ENCODE data around the gene MYOF. TPM values are rescaled to one million over a fixed set of nuclear protein-coding genes. Genes with fewer than 3 reads are reported as not detected.

The MYOF gene
- total RNA-seq, 4 donors from 2014 or later, result 4.1 to 10.3 (median 6.3) TPM

DNA sequence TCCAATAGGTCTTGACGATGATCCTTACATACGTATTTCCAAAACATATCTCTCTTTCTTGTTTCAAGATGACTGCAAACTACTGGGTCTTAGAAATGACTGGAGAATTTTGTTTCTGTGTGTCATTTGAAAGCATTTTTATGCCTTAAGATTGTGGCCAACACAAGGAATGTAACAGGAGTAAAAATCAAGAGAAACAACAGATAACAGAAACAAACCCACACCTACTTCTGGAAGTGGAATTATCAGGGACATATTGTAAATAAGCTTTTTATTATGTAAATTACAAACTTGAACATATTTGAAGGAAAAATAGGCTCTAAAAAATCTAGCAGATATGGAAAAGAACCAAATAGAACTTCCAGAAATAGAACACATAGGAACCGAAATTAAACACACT is 212.9 kb downstream of the MYOF start:
- Histone ChIP-seq H3K9me3 (no peaks in the 10 kb centered on the region), H3K27me3 (no peaks in the 10 kb centered on the region), H3K36me3 (no peaks in the 10 kb centered on the region), H3K27ac (no peak overlapping the region), H3K4me3 (no peak overlapping the region), H3K4me1 (no peaks in the 10 kb centered on the region)
- in situ Hi-C loops (cut with MboI; ENCODE audit: low sequenced_read_pairs in 4 of 4), result no loop called here
- intact Hi-C loops (cut with DNase I; ENCODE audit: low total_unique reads), result no loop called here
- DNase-seq (no peak), ATAC-seq (no peak)
- TF ChIP-seq, protein P1, sequence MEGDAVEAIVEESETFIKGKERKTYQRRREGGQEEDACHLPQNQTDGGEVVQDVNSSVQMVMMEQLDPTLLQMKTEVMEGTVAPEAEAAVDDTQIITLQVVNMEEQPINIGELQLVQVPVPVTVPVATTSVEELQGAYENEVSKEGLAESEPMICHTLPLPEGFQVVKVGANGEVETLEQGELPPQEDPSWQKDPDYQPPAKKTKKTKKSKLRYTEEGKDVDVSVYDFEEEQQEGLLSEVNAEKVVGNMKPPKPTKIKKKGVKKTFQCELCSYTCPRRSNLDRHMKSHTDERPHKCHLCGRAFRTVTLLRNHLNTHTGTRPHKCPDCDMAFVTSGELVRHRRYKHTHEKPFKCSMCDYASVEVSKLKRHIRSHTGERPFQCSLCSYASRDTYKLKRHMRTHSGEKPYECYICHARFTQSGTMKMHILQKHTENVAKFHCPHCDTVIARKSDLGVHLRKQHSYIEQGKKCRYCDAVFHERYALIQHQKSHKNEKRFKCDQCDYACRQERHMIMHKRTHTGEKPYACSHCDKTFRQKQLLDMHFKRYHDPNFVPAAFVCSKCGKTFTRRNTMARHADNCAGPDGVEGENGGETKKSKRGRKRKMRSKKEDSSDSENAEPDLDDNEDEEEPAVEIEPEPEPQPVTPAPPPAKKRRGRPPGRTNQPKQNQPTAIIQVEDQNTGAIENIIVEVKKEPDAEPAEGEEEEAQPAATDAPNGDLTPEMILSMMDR (IDR thresholded peaks at IDR 0.05 in 4 of 5, conservative IDR thresholded peaks at IDR 0.05 in 1 of 5), result no peak
- no peak for TF ChIP-seq POLR2A (IDR thresholded peaks at IDR 0.05)

DNA sequence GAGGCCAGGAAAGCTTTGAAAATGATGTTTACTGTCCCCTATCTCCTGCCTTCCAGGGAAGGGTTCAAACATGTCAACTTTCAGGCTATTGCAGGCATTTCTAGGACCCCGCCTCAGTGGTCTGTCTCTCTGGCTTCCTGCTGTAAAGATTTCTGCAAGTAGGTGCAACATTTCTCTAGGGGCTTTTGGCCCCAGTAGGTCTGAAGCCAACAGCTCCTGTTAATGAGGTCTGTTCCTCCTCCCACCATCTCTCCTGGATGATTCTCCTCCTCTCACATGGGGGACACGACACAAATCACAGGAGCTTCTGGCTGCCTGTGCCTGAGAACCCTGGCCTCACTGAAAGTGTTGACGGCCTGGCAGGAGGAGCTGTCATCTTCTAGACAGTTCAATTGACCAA is 214.1 kb downstream of the MYOF start:
- no peak for TF ChIP-seq POLR2A (IDR thresholded peaks at IDR 0.05)
- TF ChIP-seq, protein P1 (IDR thresholded peaks at IDR 0.05 in 4 of 5, conservative IDR thresholded peaks at IDR 0.05 in 1 of 5), result no peak
- H3K27ac ChIP-seq, result no peak overlapping the region
- intact Hi-C loops (cut with DNase I; ENCODE audit: low total_unique reads), result no loop called here
- ATAC-seq (no peak), DNase-seq (no peak)
- no peaks in the 10 kb centered on the region for H3K27me3 ChIP-seq
- in situ Hi-C loops (cut with MboI; ENCODE audit: low sequenced_read_pairs in 4 of 4), result no loop called here
- no peaks in the 10 kb centered on the region for H3K9me3 ChIP-seq
- no peaks in the 10 kb centered on the region for H3K4me1 ChIP-seq
- H3K36me3 ChIP-seq, result no peaks in the 10 kb centered on the region
- no peak overlapping the region for H3K4me3 ChIP-seq

DNA sequence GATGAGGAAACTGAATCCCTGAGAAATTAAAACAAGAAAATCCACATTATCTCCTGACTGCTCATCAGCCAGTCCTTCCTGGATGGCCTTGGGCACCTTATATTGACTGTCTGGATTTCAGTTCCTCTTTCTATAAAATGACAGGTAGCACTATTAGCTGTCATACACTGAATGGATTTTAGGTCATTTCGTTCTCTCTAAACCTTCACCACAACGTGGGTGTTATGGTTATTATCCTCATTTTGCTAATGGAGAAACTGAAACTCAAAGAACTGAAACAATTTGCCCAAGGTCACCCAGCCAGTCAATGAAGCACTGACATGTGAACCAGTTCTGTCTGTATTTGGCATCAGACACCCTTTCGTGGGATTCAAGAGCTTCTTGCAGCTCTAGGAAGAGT is 214.6 kb downstream of the MYOF start:
- no peak for DNase-seq
- Histone ChIP-seq H3K36me3 (no peaks in the 10 kb centered on the region), H3K27me3 (no peaks in the 10 kb centered on the region), H3K27ac (no peak overlapping the region), H3K4me1 (no peaks in the 10 kb centered on the region), H3K4me3 (no peak overlapping the region), H3K9me3 (no peaks in the 10 kb centered on the region)
- intact Hi-C loops (cut with DNase I; ENCODE audit: low total_unique reads) (no loop called here), in situ Hi-C loops (cut with MboI; ENCODE audit: low sequenced_read_pairs in 4 of 4) (no loop called here)
- ATAC-seq, result no peak
- TF ChIP-seq, protein P1 (IDR thresholded peaks at IDR 0.05 in 4 of 5, conservative IDR thresholded peaks at IDR 0.05 in 1 of 5), result no peak
- TF ChIP-seq POLR2A (IDR thresholded peaks at IDR 0.05), result no peak

DNA sequence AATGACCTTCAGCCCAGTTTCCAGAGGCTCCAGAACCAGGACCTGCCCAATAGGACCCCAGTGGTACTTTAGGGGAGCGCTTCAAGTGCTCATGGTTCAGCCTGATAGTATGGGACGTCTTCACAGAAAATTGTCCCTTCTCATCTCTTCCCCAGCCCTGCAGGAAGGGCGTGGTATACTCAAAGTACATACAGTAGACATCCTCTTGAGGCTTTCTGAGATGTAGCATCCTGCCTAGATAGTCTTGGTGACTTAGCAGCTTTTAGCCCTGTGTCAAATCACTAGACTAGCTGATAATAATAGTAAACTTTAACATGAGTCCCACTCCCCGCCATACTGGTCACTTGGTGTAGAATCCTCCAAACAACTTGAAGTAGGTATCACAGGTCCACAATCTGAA is 215.3 kb downstream of the MYOF start:
- Histone ChIP-seq H3K36me3 (no peaks in the 10 kb centered on the region), H3K4me1 (no peaks in the 10 kb centered on the region), H3K27ac (no peak overlapping the region), H3K27me3 (no peaks in the 10 kb centered on the region), H3K9me3 (no peaks in the 10 kb centered on the region), H3K4me3 (no peak overlapping the region)
- no peak for DNase-seq
- no peak for ATAC-seq
- TF ChIP-seq, protein P1 (IDR thresholded peaks at IDR 0.05 in 4 of 5, conservative IDR thresholded peaks at IDR 0.05 in 1 of 5), result no peak
- TF ChIP-seq POLR2A (IDR thresholded peaks at IDR 0.05), result no peak
- in situ Hi-C loops (cut with MboI; ENCODE audit: low sequenced_read_pairs in 4 of 4), result no loop called here
- intact Hi-C loops (cut with DNase I; ENCODE audit: low total_unique reads), result no loop called here

DNA sequence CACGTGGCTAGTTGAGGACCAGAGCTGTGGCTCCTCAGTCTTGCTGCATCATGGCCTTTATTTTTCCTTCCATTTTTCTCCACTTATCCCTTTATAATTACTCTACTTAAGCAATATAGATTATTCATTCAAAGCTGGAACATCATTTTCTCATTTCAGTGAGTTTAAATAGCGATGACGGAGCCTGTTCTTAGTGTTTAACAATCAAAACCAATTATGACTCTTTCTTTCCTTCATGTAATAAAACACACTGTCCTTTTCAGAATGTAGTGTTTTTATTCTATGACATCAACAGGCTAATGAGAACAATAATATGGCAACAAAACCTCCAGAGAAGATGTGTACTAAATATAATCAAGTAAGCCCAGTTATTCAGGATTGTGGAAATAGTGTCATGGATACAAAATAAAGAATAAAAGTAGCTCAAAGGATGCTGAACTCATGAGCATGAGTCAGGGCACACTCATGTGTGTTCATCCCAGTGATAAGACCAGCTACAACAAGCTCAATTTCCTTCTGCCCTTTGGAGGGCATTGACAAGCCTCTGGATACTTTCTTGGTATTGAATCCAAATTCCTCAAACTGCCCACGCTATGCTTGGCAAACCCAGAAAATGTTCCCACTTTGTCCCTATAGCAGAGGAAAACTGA is 220.0 kb downstream of the MYOF start:
- ATAC-seq (no peak), DNase-seq (no peak)
- intact Hi-C loops (cut with DNase I; ENCODE audit: low total_unique reads) (loop anchor here (2.0 kb wide), 1 partner anchor 17 kb away; no protein-coding TSS in a partner anchor), in situ Hi-C loops (cut with MboI; ENCODE audit: low sequenced_read_pairs in 4 of 4) (no loop called here)
- H3K4me1 ChIP-seq, result no peaks in the 10 kb centered on the region
- no peak overlapping the region for H3K4me3 ChIP-seq
- H3K27me3 ChIP-seq, result no peaks in the 10 kb centered on the region
- TF ChIP-seq, protein P1 (IDR thresholded peaks at IDR 0.05 in 4 of 5, conservative IDR thresholded peaks at IDR 0.05 in 1 of 5), result no peak
- TF ChIP-seq POLR2A (IDR thresholded peaks at IDR 0.05), result no peak
- H3K27ac ChIP-seq, result no peak overlapping the region
- no peaks in the 10 kb centered on the region for H3K36me3 ChIP-seq
- no peaks in the 10 kb centered on the region for H3K9me3 ChIP-seq
